ENCODE results near the gene LTBP1. TPM values are rescaled to one million over a fixed set of nuclear protein-coding genes. Genes with fewer than 3 reads are reported as not detected.

LTBP1 gene
- total RNA-seq, 1 experiment from 2014 or later, result 12.5 TPM

DNA sequence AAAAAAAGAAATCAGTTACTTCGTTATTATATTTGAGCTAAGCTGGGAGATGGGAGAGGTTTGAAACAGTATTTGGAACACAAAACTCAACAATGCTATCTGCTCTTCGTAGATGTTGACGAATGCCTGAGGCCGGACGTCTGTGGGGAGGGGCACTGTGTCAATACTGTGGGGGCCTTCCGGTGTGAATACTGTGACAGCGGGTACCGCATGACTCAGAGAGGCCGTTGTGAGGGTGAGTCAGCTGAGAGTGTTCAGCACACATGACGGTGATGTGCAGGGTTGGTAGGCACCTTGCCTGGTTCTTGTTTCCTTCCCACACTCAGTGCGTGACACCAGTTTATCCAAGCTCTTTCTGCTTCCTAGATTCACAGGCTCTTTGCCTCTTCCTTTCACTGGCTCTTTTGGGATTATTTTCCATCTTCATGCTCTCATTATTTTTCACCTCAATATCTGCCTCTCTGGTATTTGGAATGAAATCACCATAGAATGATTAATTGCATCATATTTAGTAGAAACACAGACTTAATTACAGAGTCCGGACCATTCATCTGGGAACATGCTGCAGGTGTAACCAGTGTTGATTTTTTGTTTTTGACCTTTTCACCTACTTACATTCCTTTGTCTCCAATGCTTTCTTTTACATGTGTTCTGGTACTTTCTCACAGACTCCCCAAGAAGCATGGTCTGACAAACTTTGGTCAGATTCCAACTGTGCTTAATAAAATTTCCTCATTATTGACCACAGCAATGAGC is 329.1 kb downstream of the LTBP1 start:
- intact Hi-C loops (cut with micrococcal nuclease; ENCODE audit: unreplicated experiment) (no loop called here), in situ Hi-C loops (cut with HindIII; ENCODE audit: low pct_unique_long_range_greater_than_20kb, low sequenced_read_pairs) (no loop called here)
- peak overlapping the region; percentile 65; the same call in 1 of the 2 replicates for H3K27ac ChIP-seq (ENCODE audit: low read length)
- peak; percentile 98 for ATAC-seq
- no peaks in the 10 kb centered on the region; the same call in 1 of the 2 replicates for H3K4me1 ChIP-seq (ENCODE audit: control insufficient read depth, insufficient read depth, low read length)
- H3K9me3 ChIP-seq (ENCODE audit: control insufficient read depth, insufficient read depth, low read depth, low read length), result no peaks in the 10 kb centered on the region
- no TSS peak for BruUV-seq (replicated peaks)
- POLR2A ChIA-PET, result no interaction called here
- no peaks in the 10 kb centered on the region for H3K27me3 ChIP-seq (ENCODE audit: control insufficient read depth, insufficient read depth, low read length)
- CTCF ChIA-PET, result no interaction called here
- no peak overlapping the region for H3K4me3 ChIP-seq (ENCODE audit: low read depth in 2 of 2, low read length in 2 of 2)
- DNase-seq (ENCODE audit: low read depth, low spot score), result peak; percentile 94
- no peaks in the 10 kb centered on the region for H3K36me3 ChIP-seq (ENCODE audit: control insufficient read depth, insufficient read depth, low read length)
- TF ChIP-seq TCF7L2 (IDR thresholded peaks at IDR 0.05; ENCODE audit: low read depth, low read length), result no peak
- TF ChIP-seq, protein P1, sequence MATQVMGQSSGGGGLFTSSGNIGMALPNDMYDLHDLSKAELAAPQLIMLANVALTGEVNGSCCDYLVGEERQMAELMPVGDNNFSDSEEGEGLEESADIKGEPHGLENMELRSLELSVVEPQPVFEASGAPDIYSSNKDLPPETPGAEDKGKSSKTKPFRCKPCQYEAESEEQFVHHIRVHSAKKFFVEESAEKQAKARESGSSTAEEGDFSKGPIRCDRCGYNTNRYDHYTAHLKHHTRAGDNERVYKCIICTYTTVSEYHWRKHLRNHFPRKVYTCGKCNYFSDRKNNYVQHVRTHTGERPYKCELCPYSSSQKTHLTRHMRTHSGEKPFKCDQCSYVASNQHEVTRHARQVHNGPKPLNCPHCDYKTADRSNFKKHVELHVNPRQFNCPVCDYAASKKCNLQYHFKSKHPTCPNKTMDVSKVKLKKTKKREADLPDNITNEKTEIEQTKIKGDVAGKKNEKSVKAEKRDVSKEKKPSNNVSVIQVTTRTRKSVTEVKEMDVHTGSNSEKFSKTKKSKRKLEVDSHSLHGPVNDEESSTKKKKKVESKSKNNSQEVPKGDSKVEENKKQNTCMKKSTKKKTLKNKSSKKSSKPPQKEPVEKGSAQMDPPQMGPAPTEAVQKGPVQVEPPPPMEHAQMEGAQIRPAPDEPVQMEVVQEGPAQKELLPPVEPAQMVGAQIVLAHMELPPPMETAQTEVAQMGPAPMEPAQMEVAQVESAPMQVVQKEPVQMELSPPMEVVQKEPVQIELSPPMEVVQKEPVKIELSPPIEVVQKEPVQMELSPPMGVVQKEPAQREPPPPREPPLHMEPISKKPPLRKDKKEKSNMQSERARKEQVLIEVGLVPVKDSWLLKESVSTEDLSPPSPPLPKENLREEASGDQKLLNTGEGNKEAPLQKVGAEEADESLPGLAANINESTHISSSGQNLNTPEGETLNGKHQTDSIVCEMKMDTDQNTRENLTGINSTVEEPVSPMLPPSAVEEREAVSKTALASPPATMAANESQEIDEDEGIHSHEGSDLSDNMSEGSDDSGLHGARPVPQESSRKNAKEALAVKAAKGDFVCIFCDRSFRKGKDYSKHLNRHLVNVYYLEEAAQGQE (IDR thresholded peaks at IDR 0.05; ENCODE audit: insufficient read depth in 1 of 2, low read depth in 2 of 2, low read length in 1 of 2), result no peak
- TF ChIP-seq, protein P2, sequence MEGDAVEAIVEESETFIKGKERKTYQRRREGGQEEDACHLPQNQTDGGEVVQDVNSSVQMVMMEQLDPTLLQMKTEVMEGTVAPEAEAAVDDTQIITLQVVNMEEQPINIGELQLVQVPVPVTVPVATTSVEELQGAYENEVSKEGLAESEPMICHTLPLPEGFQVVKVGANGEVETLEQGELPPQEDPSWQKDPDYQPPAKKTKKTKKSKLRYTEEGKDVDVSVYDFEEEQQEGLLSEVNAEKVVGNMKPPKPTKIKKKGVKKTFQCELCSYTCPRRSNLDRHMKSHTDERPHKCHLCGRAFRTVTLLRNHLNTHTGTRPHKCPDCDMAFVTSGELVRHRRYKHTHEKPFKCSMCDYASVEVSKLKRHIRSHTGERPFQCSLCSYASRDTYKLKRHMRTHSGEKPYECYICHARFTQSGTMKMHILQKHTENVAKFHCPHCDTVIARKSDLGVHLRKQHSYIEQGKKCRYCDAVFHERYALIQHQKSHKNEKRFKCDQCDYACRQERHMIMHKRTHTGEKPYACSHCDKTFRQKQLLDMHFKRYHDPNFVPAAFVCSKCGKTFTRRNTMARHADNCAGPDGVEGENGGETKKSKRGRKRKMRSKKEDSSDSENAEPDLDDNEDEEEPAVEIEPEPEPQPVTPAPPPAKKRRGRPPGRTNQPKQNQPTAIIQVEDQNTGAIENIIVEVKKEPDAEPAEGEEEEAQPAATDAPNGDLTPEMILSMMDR (IDR thresholded peaks at IDR 0.05), result no peak
- TF ChIP-seq SIN3A (IDR thresholded peaks at IDR 0.05; ENCODE audit: borderline replicate concordance, insufficient read depth, low read depth, low read length), result no peak
- no peak for TF ChIP-seq POLR2AphosphoS5 (IDR thresholded peaks at IDR 0.05; ENCODE audit: low read depth, low read length)

DNA sequence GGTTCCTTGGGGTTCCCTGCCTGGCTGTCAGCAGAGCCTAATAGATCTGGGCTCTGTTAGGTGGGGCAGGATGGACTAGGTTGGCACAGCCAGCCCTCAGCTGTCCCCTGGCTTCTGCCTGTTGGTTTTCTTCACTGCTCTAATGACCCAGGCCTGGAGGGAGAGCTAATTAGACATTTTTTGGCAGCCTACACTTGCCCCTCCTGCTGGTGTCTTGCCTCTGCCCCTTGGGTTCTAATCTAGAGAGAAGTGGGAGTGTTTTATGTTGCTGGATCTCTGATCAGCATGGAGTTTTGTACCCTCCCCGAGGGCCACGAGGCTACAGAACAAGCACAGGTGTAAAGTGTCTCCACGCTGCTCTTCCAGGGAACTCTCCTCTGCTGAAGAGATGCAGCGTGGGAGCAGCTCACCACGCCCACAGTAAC is 330.3 kb downstream of the LTBP1 start:
- ChIA-PET POLR2A (no interaction called here), CTCF (no interaction called here)
- Histone ChIP-seq H3K36me3 (ENCODE audit: control insufficient read depth, insufficient read depth, low read length) (no peaks in the 10 kb centered on the region), H3K9me3 (ENCODE audit: control insufficient read depth, insufficient read depth, low read depth, low read length) (no peaks in the 10 kb centered on the region), H3K4me1 (ENCODE audit: control insufficient read depth, insufficient read depth, low read length) (no peaks in the 10 kb centered on the region; the same call in 1 of the 2 replicates), H3K27ac (ENCODE audit: low read length) (peak overlapping the region; percentile 65), H3K27me3 (ENCODE audit: control insufficient read depth, insufficient read depth, low read length) (no peaks in the 10 kb centered on the region), H3K4me3 (ENCODE audit: low read depth in 2 of 2, low read length in 2 of 2) (no peak overlapping the region)
- DNase-seq (ENCODE audit: low read depth, low spot score) (no peak), ATAC-seq (no peak)
- TF ChIP-seq TCF7L2 (IDR thresholded peaks at IDR 0.05; ENCODE audit: low read depth, low read length), result no peak
- TF ChIP-seq POLR2AphosphoS5 (IDR thresholded peaks at IDR 0.05; ENCODE audit: low read depth, low read length), result no peak
- no peak for TF ChIP-seq SIN3A (IDR thresholded peaks at IDR 0.05; ENCODE audit: borderline replicate concordance, insufficient read depth, low read depth, low read length)
- TF ChIP-seq, protein P1 (IDR thresholded peaks at IDR 0.05; ENCODE audit: insufficient read depth in 1 of 2, low read depth in 2 of 2, low read length in 1 of 2), result no peak
- TF ChIP-seq, protein P2 (IDR thresholded peaks at IDR 0.05), result no peak
- no TSS peak for BruUV-seq (replicated peaks)
- intact Hi-C loops (cut with micrococcal nuclease; ENCODE audit: unreplicated experiment), result no loop called here
- in situ Hi-C loops (cut with HindIII; ENCODE audit: low pct_unique_long_range_greater_than_20kb, low sequenced_read_pairs), result no loop called here

Measured in Panc1 (cell line).